ENCODE data around the gene DUS1L. TPM values are rescaled to one million over a fixed set of nuclear protein-coding genes. Genes with fewer than 3 reads are reported as not detected.

DUS1L gene
- total and polyA plus RNA-seq, 9 donors: 15.0 to 72.4 (median 62.5) TPM

DNA sequence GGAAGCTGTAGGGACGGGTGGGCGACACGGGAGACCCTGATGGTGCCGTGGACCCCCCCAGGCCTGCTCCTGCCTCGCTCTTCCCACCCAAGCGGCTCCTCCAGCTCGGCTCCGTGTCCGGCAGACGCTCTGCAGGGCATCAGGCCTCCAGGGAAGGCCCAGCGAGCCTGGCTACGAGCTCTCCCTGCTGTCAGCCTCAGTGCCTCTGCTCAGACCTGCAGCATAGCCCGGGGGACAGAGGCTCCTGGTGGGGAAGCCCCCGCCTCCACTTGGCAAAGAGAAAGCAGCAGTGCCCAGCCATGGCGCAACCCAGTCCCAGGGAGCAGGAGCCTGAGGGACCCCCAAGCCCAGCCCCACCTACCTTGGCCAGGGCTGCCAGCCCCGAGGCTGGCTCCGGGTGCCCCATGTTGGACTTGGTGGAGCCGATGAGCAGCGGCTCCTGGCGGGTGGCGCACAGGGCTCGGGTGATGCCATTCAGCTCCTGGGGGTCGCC, 26.5 kb upstream of the DUS1L start:
- intact Hi-C loops (cut with DNase I): no loop called here
- TF ChIP-seq, protein P1, sequence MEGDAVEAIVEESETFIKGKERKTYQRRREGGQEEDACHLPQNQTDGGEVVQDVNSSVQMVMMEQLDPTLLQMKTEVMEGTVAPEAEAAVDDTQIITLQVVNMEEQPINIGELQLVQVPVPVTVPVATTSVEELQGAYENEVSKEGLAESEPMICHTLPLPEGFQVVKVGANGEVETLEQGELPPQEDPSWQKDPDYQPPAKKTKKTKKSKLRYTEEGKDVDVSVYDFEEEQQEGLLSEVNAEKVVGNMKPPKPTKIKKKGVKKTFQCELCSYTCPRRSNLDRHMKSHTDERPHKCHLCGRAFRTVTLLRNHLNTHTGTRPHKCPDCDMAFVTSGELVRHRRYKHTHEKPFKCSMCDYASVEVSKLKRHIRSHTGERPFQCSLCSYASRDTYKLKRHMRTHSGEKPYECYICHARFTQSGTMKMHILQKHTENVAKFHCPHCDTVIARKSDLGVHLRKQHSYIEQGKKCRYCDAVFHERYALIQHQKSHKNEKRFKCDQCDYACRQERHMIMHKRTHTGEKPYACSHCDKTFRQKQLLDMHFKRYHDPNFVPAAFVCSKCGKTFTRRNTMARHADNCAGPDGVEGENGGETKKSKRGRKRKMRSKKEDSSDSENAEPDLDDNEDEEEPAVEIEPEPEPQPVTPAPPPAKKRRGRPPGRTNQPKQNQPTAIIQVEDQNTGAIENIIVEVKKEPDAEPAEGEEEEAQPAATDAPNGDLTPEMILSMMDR (IDR thresholded peaks at IDR 0.05): no peak
- no peak for TF ChIP-seq EP300 (IDR thresholded peaks at IDR 0.05)
- no peak for TF ChIP-seq POLR2A (IDR thresholded peaks at IDR 0.05)
- no peaks in the 10 kb centered on the region for H3K36me3 ChIP-seq

DNA sequence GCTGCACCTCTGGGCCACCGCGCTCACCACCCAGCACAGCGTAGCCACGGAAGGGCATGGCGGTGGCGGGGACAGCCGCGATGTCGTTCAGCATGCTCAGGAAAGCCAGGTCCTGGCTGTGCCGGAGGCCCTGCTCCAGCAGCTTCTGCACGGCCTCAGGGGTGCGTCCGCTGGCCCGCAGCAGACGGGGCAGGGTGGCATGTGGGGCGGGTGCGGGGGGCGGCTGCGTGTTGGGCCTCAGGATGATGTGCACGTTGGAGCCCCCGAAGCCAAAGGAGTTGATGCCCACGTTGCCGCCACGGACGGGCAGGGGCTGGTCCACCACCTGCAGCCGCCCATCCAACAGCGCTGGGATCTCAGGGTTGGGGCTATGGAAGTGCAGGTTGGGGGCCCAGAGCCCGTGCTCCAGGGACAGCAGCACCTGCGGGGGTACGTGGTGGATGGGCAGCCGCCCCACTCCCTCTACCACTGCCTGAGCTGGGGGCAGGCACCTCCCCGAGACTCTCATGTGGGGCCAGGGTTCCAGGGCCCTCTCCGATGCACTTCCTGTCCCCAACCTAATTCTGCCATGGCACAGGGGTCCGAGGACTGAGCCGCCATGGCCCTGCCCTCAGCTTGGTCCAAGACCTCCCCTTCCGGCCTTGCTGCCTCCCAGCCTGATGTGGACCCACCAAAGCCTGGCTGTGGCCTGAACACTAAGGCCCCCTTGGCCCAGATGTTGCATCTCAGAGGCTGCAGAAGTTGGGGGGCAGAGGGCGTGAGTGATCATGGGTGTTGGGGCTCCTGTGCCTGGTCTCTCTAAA, 25.9 kb upstream of the DUS1L start:
- WGBS, 3 donors: 94 to 95% (median 94%) methylated on average over 31 to 37 of the region's 37 CpGs
- Histone ChIP-seq H3K27ac (no peak overlapping the region), H3K4me1 (ENCODE audit: insufficient read depth) (peaks cover 1% of the 10 kb centered on the region), H3K36me3 (no peaks in the 10 kb centered on the region), H3K4me3 (no peak overlapping the region), H3K27me3 (no peaks in the 10 kb centered on the region), H3K9me3 (no peaks in the 10 kb centered on the region)
- intact Hi-C loops (cut with DNase I): no loop called here
- DNase-seq: peak in 1 of 5 donors; percentile 32
- TF ChIP-seq POLR2A (IDR thresholded peaks at IDR 0.05): no peak
- TF ChIP-seq, protein P1 (IDR thresholded peaks at IDR 0.05): no peak

More for the DNA sequence above, 26.5 kb upstream of the DUS1L start:
- no peaks in the 10 kb centered on the region for H3K9me3 ChIP-seq
- no peaks in the 10 kb centered on the region for H3K27me3 ChIP-seq
- WGBS, 3 donors: 89 to 93% (median 90%) methylated on average over 19 to 23 of the region's 23 CpGs
- no peak overlapping the region for H3K4me3 ChIP-seq
- peak in 2 of 5 donors; percentile 19 to 29 for DNase-seq
- no peak overlapping the region for H3K27ac ChIP-seq
- peaks cover 8% of the 10 kb centered on the region for H3K4me1 ChIP-seq (ENCODE audit: insufficient read depth)

- Histone ChIP-seq H3K9me3 (no peaks in the 10 kb centered on the region), H3K4me3 (no peak overlapping the region), H3K27me3 (no peaks in the 10 kb centered on the region), H3K4me1 (ENCODE audit: insufficient read depth) (no peaks in the 10 kb centered on the region), H3K27ac (no peak overlapping the region), H3K36me3 (no peaks in the 10 kb centered on the region)
- intact Hi-C loops (cut with DNase I): no loop called here
- TF ChIP-seq, protein P1 (IDR thresholded peaks at IDR 0.05): no peak
- TF ChIP-seq EP300 (IDR thresholded peaks at IDR 0.05) (no peak), POLR2A (IDR thresholded peaks at IDR 0.05) (no peak)
- 92 to 93% (median 92%) methylated on average over 25 to 29 of the region's 29 CpGs for WGBS, 3 donors
- DNase-seq: peak in 1 of 5 donors; percentile 33
These were observed 25.1 kb upstream of the DUS1L start for GRCh38 chr17:82090549-82091263.

DNA sequence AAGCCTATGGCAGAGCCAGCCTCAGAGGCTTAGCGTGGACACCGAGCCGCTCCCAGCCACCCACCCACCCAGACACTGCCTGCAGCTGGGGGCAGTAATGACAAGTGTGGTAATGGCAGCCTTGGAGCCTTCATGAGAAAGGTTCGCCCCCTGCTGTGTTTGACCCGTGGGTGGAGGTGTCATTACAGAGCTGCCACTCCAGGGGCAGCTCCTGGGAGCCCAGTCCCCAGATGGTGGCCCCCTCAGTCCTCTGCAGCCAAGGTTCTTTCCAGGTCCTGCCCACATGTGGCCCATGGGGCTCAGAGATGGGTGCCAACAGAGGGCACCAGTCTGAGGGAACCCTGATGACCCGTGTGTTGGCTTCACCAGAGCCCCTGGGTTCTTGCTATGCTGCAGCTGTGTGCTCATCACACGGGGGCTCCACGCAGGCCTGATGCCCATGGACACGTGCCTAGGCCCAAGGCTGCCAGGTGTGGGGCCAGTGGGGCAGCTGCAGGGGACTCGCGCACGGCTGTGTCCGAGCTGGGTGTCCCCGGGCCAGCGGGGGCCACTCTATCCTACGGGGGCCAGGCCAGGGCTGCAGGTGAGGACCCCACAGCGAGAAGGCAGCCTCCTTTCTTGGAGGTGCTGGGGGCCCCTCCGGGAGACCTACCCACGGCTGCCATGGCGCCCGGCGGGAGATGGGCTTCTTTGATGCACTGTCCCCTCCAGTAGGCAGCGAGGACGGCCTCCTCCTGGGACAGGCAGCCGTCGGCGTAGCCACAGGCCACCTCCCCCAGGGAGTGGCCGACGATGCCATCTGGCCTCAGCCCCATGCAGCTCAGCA, 24.3 kb upstream of the DUS1L start:
- 86 to 91% (median 87%) methylated on average over 15 to 29 of the region's 29 CpGs for WGBS, 3 donors
- peak in 1 of 5 donors; percentile 8 for DNase-seq
- no peak overlapping the region for H3K27ac ChIP-seq
- no peaks in the 10 kb centered on the region for H3K9me3 ChIP-seq
- H3K36me3 ChIP-seq: no peaks in the 10 kb centered on the region
- no peak for TF ChIP-seq POLR2A (IDR thresholded peaks at IDR 0.05)
- no peak for TF ChIP-seq EP300 (IDR thresholded peaks at IDR 0.05)
- TF ChIP-seq, protein P1 (IDR thresholded peaks at IDR 0.05): no peak
- no peaks in the 10 kb centered on the region for H3K4me1 ChIP-seq (ENCODE audit: insufficient read depth)
- no peaks in the 10 kb centered on the region for H3K27me3 ChIP-seq
- intact Hi-C loops (cut with DNase I): no loop called here
- no peak overlapping the region for H3K4me3 ChIP-seq
